ENCODE data around the gene THUMPD3. TPM values are rescaled to one million over a fixed set of nuclear protein-coding genes. Genes with fewer than 3 reads are reported as not detected.
A peak's percentile ranks its signal among the peaks of the same experiment; 100 is the strongest.

Gene THUMPD3
- total and polyA plus RNA-seq, 12 donors: 40.3 to 72.1 (median 52.5) TPM

- ATAC-seq (no peak), DNase-seq (no peak)
- no peak overlapping the region for H3K4me3 ChIP-seq
- TF ChIP-seq, protein P1, sequence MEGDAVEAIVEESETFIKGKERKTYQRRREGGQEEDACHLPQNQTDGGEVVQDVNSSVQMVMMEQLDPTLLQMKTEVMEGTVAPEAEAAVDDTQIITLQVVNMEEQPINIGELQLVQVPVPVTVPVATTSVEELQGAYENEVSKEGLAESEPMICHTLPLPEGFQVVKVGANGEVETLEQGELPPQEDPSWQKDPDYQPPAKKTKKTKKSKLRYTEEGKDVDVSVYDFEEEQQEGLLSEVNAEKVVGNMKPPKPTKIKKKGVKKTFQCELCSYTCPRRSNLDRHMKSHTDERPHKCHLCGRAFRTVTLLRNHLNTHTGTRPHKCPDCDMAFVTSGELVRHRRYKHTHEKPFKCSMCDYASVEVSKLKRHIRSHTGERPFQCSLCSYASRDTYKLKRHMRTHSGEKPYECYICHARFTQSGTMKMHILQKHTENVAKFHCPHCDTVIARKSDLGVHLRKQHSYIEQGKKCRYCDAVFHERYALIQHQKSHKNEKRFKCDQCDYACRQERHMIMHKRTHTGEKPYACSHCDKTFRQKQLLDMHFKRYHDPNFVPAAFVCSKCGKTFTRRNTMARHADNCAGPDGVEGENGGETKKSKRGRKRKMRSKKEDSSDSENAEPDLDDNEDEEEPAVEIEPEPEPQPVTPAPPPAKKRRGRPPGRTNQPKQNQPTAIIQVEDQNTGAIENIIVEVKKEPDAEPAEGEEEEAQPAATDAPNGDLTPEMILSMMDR (IDR thresholded peaks at IDR 0.05): no peak
- 85 to 90% methylated on average over 5 of the region's 5 CpGs for WGBS, 2 donors
- peaks cover 3 to 99% (median 70%) of the 10 kb centered on the region in 9 donors for H3K36me3 ChIP-seq
- H3K27ac ChIP-seq: no peak overlapping the region
- no peaks in the 10 kb centered on the region for H3K27me3 ChIP-seq
- intact Hi-C loops (cut with DNase I): loop anchor here in 6 of 10 donors (5.0 to 10.0 kb wide), 4 partner anchors 39 to 56 kb away; no protein-coding TSS in a partner anchor
- peaks cover 0 to 46% (median 28%) of the 10 kb centered on the region in 9 donors for H3K4me1 ChIP-seq
- H3K9me3 ChIP-seq: no peaks in the 10 kb centered on the region
Measured at GRCh38 chr3:9388562-9389272, 25.9 kb downstream of the THUMPD3 start.

GRCh38 chr3:9390265-9390888 lies 27.5 kb downstream of the THUMPD3 start:
- Histone ChIP-seq H3K27ac (no peak overlapping the region), H3K27me3 (no peaks in the 10 kb centered on the region), H3K9me3 (no peaks in the 10 kb centered on the region), H3K4me1 (peaks cover 8 to 61% (median 45%) of the 10 kb centered on the region in 9 donors), H3K36me3 (peaks cover 3 to 99% (median 58%) of the 10 kb centered on the region in 9 donors), H3K4me3 (no peak overlapping the region)
- DNase-seq (no peak), ATAC-seq (no peak)
- intact Hi-C loops (cut with DNase I): no loop called here
- WGBS, 2 donors: 89 to 92% methylated on average over 5 of the region's 5 CpGs
- TF ChIP-seq, protein P1 (IDR thresholded peaks at IDR 0.05): no peak

DNA sequence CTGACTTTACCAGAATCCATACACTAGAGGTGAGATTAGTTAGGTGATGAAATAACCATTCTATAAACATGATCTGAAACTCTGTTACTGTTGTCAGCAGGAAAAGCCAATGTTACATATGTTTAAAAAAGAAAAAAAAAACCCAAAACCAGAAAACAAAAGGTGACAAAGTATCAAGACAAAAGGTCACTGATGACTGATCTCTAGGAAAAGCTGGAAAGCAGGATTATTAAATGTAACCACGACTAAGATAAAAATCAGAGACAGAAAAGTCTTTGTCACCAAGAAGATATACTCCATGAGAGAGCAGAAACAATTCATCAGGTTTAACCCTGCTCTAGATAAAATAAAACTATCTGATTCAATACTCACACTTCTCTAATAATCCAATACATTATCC lies 29.2 kb downstream of the THUMPD3 start:
- peak overlapping the region in 2 of 10 donors; percentile 21 to 25 for H3K27ac ChIP-seq
- TF ChIP-seq, protein P1 (IDR thresholded peaks at IDR 0.05): no peak
- DNase-seq (no peak), ATAC-seq (no peak)
- peaks cover 11 to 56% (median 51%) of the 10 kb centered on the region in 9 donors for H3K4me1 ChIP-seq
- H3K27me3 ChIP-seq: no peaks in the 10 kb centered on the region
- peaks cover 3 to 84% (median 55%) of the 10 kb centered on the region in 9 donors for H3K36me3 ChIP-seq
- WGBS, 2 donors: 10 to 29% methylated on average over 1 of the region's 1 CpG
- intact Hi-C loops (cut with DNase I): no loop called here
- no peak overlapping the region for H3K4me3 ChIP-seq
- H3K9me3 ChIP-seq: no peaks in the 10 kb centered on the region

DNA sequence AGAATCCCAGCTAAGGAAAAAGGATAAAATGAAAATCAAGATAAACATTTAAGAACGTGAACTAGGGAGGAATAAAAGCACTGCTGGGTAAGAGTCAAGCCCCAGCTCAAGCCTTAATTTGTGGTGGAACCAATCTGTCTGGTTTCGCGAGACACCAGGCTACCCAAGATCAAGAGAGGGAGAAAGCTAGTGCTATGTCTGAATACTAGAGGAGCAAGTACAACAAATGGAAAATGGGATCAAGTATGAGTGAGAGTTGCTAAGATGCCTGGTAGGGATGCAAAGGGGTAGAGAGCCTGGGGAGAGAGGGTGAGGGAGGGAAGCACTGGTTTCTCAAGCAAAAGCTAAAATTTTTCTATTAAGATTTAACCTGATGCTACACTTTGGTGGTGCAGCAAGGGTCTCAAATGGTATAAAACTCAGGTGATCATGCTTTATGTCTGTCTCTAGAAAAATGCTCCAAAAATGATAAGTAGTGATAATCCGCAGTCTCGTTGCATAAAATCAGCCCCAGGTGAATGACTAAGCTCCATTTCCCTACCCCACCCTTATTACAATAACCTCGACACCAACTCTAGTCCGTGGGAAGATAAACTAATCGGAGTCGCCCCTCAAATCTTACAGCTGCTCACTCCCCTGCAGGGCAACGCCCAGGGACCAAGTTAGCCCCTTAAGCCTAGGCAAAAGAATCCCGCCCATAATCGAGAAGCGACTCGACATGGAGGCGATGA lies 32.9 kb downstream of the THUMPD3 start:
- DNase-seq (no peak), ATAC-seq (no peak)
- H3K36me3 ChIP-seq: peaks cover 0 to 47% (median 18%) of the 10 kb centered on the region in 9 donors
- no peaks in the 10 kb centered on the region for H3K9me3 ChIP-seq
- intact Hi-C loops (cut with DNase I): loop anchor here in 5 of 10 donors (1.0 to 5.0 kb wide), 4 partner anchors 27 to 33 kb away; partner anchors contain the start of gene THUMPD3 (in 4 of the 5)
- TF ChIP-seq, protein P1 (IDR thresholded peaks at IDR 0.05): no peak
- peak overlapping the region; percentile 49 to 97 (median 90) for H3K4me3 ChIP-seq
- H3K4me1 ChIP-seq: peaks cover 16 to 77% (median 63%) of the 10 kb centered on the region in 9 donors
- H3K27me3 ChIP-seq: no peaks in the 10 kb centered on the region
- H3K27ac ChIP-seq: peak overlapping the region; percentile 90 to 99 (median 99)
- 7 to 9% methylated on average over 15 of the region's 15 CpGs for WGBS, 2 donors

Data from heart right ventricle (tissue), 16 donors.